ENCODE data around the gene CREB1.
A peak's percentile ranks its signal among the peaks of the same experiment; 100 is the strongest.

The CREB1 gene

DNA sequence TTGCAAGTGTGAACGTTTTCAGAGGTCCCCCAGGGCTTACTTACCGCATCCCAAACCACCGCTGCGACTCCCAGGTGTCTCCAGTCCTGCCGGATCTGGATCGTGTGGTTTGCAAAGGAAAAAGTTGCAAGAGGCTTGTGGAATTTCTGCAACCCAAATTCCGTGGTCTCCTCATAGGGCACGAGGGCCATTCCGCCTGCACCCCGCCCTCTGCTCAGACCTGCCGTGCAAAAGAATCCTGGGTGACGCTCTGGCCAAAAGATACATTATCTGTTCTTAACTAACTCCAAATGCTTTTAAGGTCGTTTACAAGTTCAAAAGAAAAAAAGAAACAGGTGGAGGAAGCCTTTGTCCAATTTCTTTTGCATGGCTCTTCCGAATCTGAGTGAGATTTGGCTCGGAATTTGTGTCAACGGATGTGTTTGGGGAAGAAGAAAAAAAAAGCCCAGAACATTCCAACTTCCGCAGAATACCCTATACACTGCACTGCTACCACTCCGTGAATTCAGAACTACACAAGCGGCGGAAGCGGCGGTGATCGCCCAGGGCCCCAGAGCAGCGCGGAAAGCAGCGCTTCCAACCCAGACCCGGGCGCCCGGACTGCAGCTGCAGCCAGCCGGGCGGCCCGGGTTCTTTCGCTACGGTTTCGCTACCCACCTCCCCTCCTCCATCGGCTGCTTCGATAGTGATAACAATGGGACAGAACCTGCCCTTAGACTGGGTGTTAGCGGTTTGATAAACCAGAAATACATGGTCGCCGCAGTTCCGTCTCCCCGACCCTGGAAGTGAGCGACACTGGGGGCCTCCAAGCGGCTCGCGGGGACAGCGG, 94.6 kb downstream of the CREB1 start:
- no peak for TF ChIP-seq ZFX (IDR thresholded peaks at IDR 0.05)
- TF ChIP-seq, protein P1, sequence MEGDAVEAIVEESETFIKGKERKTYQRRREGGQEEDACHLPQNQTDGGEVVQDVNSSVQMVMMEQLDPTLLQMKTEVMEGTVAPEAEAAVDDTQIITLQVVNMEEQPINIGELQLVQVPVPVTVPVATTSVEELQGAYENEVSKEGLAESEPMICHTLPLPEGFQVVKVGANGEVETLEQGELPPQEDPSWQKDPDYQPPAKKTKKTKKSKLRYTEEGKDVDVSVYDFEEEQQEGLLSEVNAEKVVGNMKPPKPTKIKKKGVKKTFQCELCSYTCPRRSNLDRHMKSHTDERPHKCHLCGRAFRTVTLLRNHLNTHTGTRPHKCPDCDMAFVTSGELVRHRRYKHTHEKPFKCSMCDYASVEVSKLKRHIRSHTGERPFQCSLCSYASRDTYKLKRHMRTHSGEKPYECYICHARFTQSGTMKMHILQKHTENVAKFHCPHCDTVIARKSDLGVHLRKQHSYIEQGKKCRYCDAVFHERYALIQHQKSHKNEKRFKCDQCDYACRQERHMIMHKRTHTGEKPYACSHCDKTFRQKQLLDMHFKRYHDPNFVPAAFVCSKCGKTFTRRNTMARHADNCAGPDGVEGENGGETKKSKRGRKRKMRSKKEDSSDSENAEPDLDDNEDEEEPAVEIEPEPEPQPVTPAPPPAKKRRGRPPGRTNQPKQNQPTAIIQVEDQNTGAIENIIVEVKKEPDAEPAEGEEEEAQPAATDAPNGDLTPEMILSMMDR (conservative IDR thresholded peaks at IDR 0.05) = no peak
- H3K27ac ChIP-seq = peak overlapping the region; percentile 98

DNA sequence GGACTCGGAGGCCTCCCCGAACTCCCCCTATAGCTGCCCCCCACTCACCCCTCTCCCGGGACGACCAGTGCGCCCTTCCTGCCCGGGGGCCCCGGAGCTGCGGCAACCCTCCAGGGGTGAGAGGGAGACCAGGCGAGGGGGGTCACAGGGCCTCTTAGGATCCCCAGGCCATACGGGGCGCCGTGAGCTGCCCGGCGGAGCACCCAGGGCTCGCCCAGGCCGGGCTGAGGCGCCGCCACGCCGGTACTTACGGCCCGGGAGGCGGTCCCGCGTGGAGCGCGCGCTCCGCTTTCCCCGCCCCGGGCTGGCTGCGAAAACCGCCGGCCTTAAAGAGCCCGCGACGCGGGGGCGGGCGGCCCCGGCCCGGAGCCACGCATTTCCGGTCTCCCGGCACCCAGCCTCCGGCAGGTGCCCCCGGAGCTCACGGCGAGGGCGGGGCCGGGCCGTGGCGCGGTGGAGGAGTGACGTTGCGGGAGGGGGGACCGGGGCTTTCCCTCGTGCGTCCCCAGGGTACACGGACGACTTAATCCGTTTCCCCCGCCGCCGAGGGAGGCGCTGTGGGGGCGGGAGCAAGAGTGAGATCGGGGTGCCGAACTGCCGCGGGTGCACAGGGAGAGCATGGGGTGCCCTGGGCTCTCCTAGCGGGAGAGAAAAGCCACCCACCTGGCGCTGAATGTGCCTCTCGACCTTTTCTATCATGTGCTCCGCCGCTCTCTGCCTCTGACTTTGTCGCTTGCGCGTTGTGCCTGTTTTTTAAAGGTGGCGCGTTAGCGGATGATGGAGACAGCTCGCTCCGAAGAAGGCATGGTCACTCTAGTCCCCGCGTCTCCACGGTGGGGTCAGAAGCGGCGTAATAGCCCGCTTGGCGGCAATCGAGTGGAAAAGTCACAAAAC, 95.5 kb downstream of the CREB1 start, which contains the start of gene METTL21A:
TSS of gene METTL21A (minus strand) at position 381 of the 894 bp plus-strand sequence. CDS start 1,019 bp downstream, outside the sequence.
- H3K27ac ChIP-seq = peak within 1 kb of the TSS; percentile 98
- TF ChIP-seq, protein P1 (conservative IDR thresholded peaks at IDR 0.05) = no peak
- peak; percentile 79 for TF ChIP-seq ZFX (IDR thresholded peaks at IDR 0.05)

- H3K27ac ChIP-seq = no peak overlapping the region
Measured at GRCh38 chr2:207629553-207629952, 99.8 kb downstream of the CREB1 start.

DNA sequence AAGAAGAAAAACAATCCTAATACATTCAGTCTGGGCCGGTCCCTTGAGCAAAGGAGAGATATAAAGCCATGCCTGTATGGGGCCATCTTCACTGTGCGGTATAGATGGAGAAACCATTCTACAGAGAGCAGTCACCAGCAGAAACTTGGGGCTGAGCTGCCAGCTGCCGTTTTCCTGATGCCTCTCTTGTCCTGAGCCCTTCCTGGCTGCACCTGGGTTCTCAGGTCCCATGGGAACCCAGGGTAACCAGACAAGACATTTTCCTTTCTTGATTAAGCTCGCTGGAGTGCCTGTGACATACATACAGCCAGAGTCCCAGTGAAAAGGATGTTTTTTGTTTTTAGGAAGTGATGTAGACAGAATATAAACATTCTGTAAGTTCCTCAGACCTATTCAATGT, 100.7 kb downstream of the CREB1 start:
- no peak for TF ChIP-seq ZFX (IDR thresholded peaks at IDR 0.05)
- TF ChIP-seq, protein P1 (conservative IDR thresholded peaks at IDR 0.05) = no peak
- no peak overlapping the region for H3K27ac ChIP-seq

More at GRCh38 chr2:207629553-207629952, 99.8 kb downstream of the CREB1 start:
- TF ChIP-seq ZFX (IDR thresholded peaks at IDR 0.05) = no peak
- TF ChIP-seq, protein P1 (conservative IDR thresholded peaks at IDR 0.05) = no peak

- H3K27ac ChIP-seq = no peak overlapping the region
- no peak for TF ChIP-seq ZFX (IDR thresholded peaks at IDR 0.05)
- TF ChIP-seq, protein P1 (conservative IDR thresholded peaks at IDR 0.05) = no peak
Measured at GRCh38 chr2:207632575-207633493, 103.1 kb downstream of the CREB1 start.

- TF ChIP-seq ZFX (IDR thresholded peaks at IDR 0.05) = no peak
- TF ChIP-seq, protein P1 (conservative IDR thresholded peaks at IDR 0.05) = no peak
- no peak overlapping the region for H3K27ac ChIP-seq
Measured at GRCh38 chr2:207633686-207634085, 103.9 kb downstream of the CREB1 start.
